DMS153 treated with DMSO at 0.1 percent for 48 hours (cell line): ENCODE data around the gene COX10.
"Not testable (repeated sequence)": the region's sequence is repeated elsewhere in the genome, so short reads cannot be mapped to it uniquely, and the experiment has no call there.

Experiments
- DNase-seq: peaks from one replicate; lab custom pipeline; 2025; ENCODE audit not compliant: unreplicated experiment; lab: John Stamatoyannopoulos, UW

Gene COX10

GRCh38 chr17:14168582-14168981, 99.3 kb downstream of the COX10 start:
- no peak for DNase-seq

- no peak for DNase-seq
Observed at GRCh38 chr17:14169287-14169686, 100.0 kb downstream of the COX10 start.

- no peak for DNase-seq
Observed at GRCh38 chr17:14169901-14170300, 100.6 kb downstream of the COX10 start.

- not testable (repeated sequence) for DNase-seq
Observed at GRCh38 chr17:14176989-14177388, 107.7 kb downstream of the COX10 start.

GRCh38 chr17:14177801-14178200, 108.5 kb downstream of the COX10 start:
- DNase-seq, result not testable (repeated sequence)

GRCh38 chr17:14179951-14180350, 110.6 kb downstream of the COX10 start:
- DNase-seq, result not testable (repeated sequence)

- not testable (repeated sequence) for DNase-seq
Observed at GRCh38 chr17:14182084-14182483, 112.8 kb downstream of the COX10 start.

- not testable (repeated sequence) for DNase-seq
Observed at GRCh38 chr17:14184536-14184935, 115.2 kb downstream of the COX10 start.

GRCh38 chr17:14186443-14186842, 117.1 kb downstream of the COX10 start:
- not testable (repeated sequence) for DNase-seq

GRCh38 chr17:14190774-14191173, 121.5 kb downstream of the COX10 start:
- not testable (repeated sequence) for DNase-seq

- DNase-seq, result not testable (repeated sequence)
Observed at GRCh38 chr17:14191469-14191868, 122.2 kb downstream of the COX10 start.

GRCh38 chr17:14192039-14192438, 122.7 kb downstream of the COX10 start:
- not testable (repeated sequence) for DNase-seq

GRCh38 chr17:14192636-14193344, 123.5 kb downstream of the COX10 start:
- not testable (repeated sequence) for DNase-seq

- no peak for DNase-seq
Observed at GRCh38 chr17:14196377-14196997, 127.2 kb downstream of the COX10 start.

GRCh38 chr17:14197057-14197456, 127.8 kb downstream of the COX10 start:
- no peak for DNase-seq

- no peak for DNase-seq
Observed at GRCh38 chr17:14197586-14197985, 128.3 kb downstream of the COX10 start.

GRCh38 chr17:14198013-14198412, 128.7 kb downstream of the COX10 start:
- DNase-seq, result no peak

GRCh38 chr17:14198575-14198974, 129.3 kb downstream of the COX10 start:
- no peak for DNase-seq

- DNase-seq, result no peak
Observed at GRCh38 chr17:14199601-14200000, 130.3 kb downstream of the COX10 start.

- no peak for DNase-seq
Observed at GRCh38 chr17:14200354-14200753, 131.1 kb downstream of the COX10 start.

GRCh38 chr17:14201021-14201987, 132.0 kb downstream of the COX10 start:
- DNase-seq, result no peak
